ENCODE measurements around the gene CCDC87.
"Not testable (repeated sequence)": the region's sequence is repeated elsewhere in the genome, so short reads cannot be mapped to it uniquely, and the experiment has no call there.

The CCDC87 gene

GRCh38 chr11:66592457-66593302, at the start of gene CCDC87, which contains the start of gene CCS:
Gene CCDC87 (minus strand): TSS chr11:66593063. CDS start chr11:66593015, 48 bp downstream.
Gene CCS (plus strand): TSS chr11:66593185. CDS start chr11:66593262, 77 bp downstream.
- DNase-seq (ENCODE audit: low read depth, low spot score): peak; percentile 81

- no peak for DNase-seq (ENCODE audit: low read depth, low spot score)
These were observed 49.0 kb upstream of the CCDC87 start for GRCh38 chr11:66641834-66642233.

- not testable (repeated sequence) for DNase-seq (ENCODE audit: low read depth, low spot score)
These were observed 47.0 kb upstream of the CCDC87 start for GRCh38 chr11:66639814-66640340.

GRCh38 chr11:66639066-66639813, 46.4 kb upstream of the CCDC87 start:
- no peak for DNase-seq (ENCODE audit: low read depth, low spot score)

GRCh38 chr11:66638177-66639065, 45.6 kb upstream of the CCDC87 start, which contains the start of gene RBM4:
Gene RBM4 (plus strand): TSS chr11:66638703. CDS start chr11:66639712, 1,009 bp downstream.
- DNase-seq (ENCODE audit: low read depth, low spot score): peak; percentile 98

- no peak for DNase-seq (ENCODE audit: low read depth, low spot score)
These were observed 44.8 kb upstream of the CCDC87 start for GRCh38 chr11:66637557-66638176.

GRCh38 chr11:66636411-66636810, 43.5 kb upstream of the CCDC87 start:
- no peak for DNase-seq (ENCODE audit: low read depth, low spot score)

GRCh38 chr11:66632952-66633351, 40.1 kb upstream of the CCDC87 start:
- DNase-seq (ENCODE audit: low read depth, low spot score): no peak

GRCh38 chr11:66631883-66632282, 39.0 kb upstream of the CCDC87 start:
- no peak for DNase-seq (ENCODE audit: low read depth, low spot score)

- no peak for DNase-seq (ENCODE audit: low read depth, low spot score)
These were observed 36.5 kb upstream of the CCDC87 start for GRCh38 chr11:66629356-66629755.

GRCh38 chr11:66628061-66628603, 35.3 kb upstream of the CCDC87 start:
- DNase-seq (ENCODE audit: low read depth, low spot score): no peak

- no peak for DNase-seq (ENCODE audit: low read depth, low spot score)
These were observed 34.1 kb upstream of the CCDC87 start for GRCh38 chr11:66626926-66627325.

- no peak for DNase-seq (ENCODE audit: low read depth, low spot score)
These were observed 33.5 kb upstream of the CCDC87 start for GRCh38 chr11:66626382-66626781.

GRCh38 chr11:66625752-66626149, 32.9 kb upstream of the CCDC87 start:
- DNase-seq (ENCODE audit: low read depth, low spot score): no peak

- no peak for DNase-seq (ENCODE audit: low read depth, low spot score)
These were observed 32.3 kb upstream of the CCDC87 start for GRCh38 chr11:66625041-66625751.

GRCh38 chr11:66624450-66624849, 31.6 kb upstream of the CCDC87 start:
- DNase-seq (ENCODE audit: low read depth, low spot score): no peak

GRCh38 chr11:66619080-66619554, 26.3 kb upstream of the CCDC87 start:
- DNase-seq (ENCODE audit: low read depth, low spot score): no peak

GRCh38 chr11:66617155-66617834, 24.4 kb upstream of the CCDC87 start:
- no peak for DNase-seq (ENCODE audit: low read depth, low spot score)
